ENCODE measurements around the gene AK6. TPM values are rescaled to one million over a fixed set of nuclear protein-coding genes. Genes with fewer than 3 reads are reported as not detected.

The AK6 gene
- total and polyA plus RNA-seq, 10 of the 15 experiments (the other 5 are each of a cell fraction or from before 2014, with no cell fraction given), result 45.2 to 446 (median 86.6) TPM

GRCh38 chr5:69414885-69415583 is 45.7 kb upstream of the AK6 start, which contains the start of gene MARVELD2 (continued):
- TF ChIP-seq TCF3 (IDR thresholded peaks at IDR 0.05; ENCODE audit: borderline replicate concordance, insufficient read depth, low read depth, low read length) (0 out of 2 replicates have a peak, but pooled peaks have one; percentile 12), CBX5 (IDR thresholded peaks at IDR 0.05; ENCODE audit: low read depth) (0 out of 2 replicates have a peak, but pooled peaks have one; percentile 14), NFXL1 (IDR thresholded peaks at IDR 0.05; ENCODE audit: borderline replicate concordance) (no peak), ZNF24 (IDR thresholded peaks at IDR 0.05) (0 out of 2 replicates have a peak, but pooled peaks have one; percentile 10), DPF2 (IDR thresholded peaks at IDR 0.05) (0 out of 2 replicates have a peak, but pooled peaks have one; percentile 25), BCLAF1 (IDR thresholded peaks at IDR 0.05) (0 out of 2 replicates have a peak, but pooled peaks have one; percentile 7), GATAD2B (conservative IDR thresholded peaks at IDR 0.05; ENCODE audit: low read depth) (peak; percentile 56; the same call in 1 of the 2 replicates), BCL3 (IDR thresholded peaks at IDR 0.05; ENCODE audit: borderline replicate concordance, insufficient read depth, low read depth, low read length, poor library complexity, severe bottlenecking) (peak; percentile 54), NFIC (IDR thresholded peaks at IDR 0.05; ENCODE audit: low read depth, low read length) (no peak), TCF12 (IDR thresholded peaks at IDR 0.05; ENCODE audit: low read depth, low read length) (peak; percentile 26; the same call in 1 of the 2 replicates), YY1 (IDR thresholded peaks at IDR 0.05; ENCODE audit: low read depth, low read length) (0 out of 2 replicates have a peak, but pooled peaks have one; percentile 3), SMC3 (IDR thresholded peaks at IDR 0.05; ENCODE audit: borderline replicate concordance, low read length) (peak; percentile 44; the same call in 1 of the 2 replicates), RUNX3 (IDR thresholded peaks at IDR 0.05; ENCODE audit: low read length) (peak; percentile 6)

Measured in GM12878 (cell line).